Heart left ventricle (tissue), 13 donors: ENCODE results near the gene BCAN.

Experiments
- POLR2A ChIP-seq, 2 donors: fragments of 450-650 bp; IDR thresholded peaks; one replicate each; pipeline ENCODE4 v1.6.1; 2017; ENCODE audit warnings: antibody characterized with exemption in 2 of 2, mild to moderate bottlenecking in 2 of 2, moderate library complexity in 2 of 2
- TF ChIP-seq, protein P1 (sequence below), 12 donors: fragments of 200-600 bp; sonication (generic) in 4 of 12; IDR thresholded peaks; one replicate each; pipeline versions ENCODE4 v1.5.0 to v1.8.0; 2018 to 2022; ENCODE audit warnings: antibody characterized with exemption in 12 of 12, mild to moderate bottlenecking in 5 of 12
- donor health status: ischemic (EF 13 %, LVEDD 7.1; RV severe dilation, severe dysfunction).
- donor health status: DM: no; HTN: yes; CAD: no.
- donor health status: DM: no; HTN: no; CAD: no.
- donor health status: ischemic (EF 25% LVEDD 6.9; RV normal size, moderate dysfunction).
- donor health status: ischemic (EF 25% LVEDD 5.7; RV mildly dilated, moderate dysfunction).
- donor health status: ischemic (EF 35%, LVEDD 5.7; RV mildly dilated, moderate dysfunction).
- donor health status: nonischemic (EF 11% LVEDD 7.7; RV severe dilation, severe dysfunction).
- donor health status: DM: yes; HTN: yes; CAD: no.
- donor health status: PGD.
- donor health status: ischemic (EF 29% LVEDD 5.4; RV normal size, mild dysfunction).
- donor health status: nonischemic (EF 23%, LVEDD 6.1; RV moderate dilation, normal function).

DNA sequence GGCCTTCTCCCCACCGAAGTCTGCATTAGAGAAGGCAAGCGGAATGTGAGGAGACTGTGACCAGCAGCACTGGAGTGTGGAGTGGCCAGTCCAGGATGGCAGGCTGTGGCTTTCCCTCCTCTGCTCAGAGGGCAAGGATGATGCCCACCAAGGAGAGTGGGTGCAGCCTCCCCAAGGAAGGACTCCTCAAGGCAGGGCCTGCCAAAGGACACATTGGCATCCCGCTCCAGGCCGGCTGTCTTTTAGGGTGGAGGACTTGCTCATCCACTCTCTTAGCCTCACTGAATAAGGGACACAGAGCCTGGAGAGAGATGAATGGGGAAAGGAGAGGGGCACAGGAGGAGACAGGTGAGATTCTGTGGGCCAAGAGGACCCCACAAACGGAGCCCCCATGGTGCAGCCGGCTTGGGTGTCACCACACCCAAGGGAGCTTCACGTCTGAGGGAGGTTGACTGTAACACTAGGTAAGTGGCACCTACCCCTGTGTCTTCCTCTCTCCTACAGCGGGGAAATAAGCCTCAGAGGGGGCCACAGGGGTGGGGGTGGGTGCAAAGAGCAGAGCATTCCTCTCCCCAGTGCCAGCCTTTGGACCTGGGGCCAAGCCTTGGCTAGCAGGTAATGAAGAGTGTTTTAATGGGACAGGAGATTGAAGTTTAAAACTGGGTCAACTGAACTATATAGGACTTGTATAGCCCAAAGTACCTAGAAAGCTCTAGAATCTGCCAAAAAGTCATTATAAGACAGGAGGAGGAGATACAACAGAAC lies 39.5 kb downstream of the BCAN start:
- TF ChIP-seq, protein P1, sequence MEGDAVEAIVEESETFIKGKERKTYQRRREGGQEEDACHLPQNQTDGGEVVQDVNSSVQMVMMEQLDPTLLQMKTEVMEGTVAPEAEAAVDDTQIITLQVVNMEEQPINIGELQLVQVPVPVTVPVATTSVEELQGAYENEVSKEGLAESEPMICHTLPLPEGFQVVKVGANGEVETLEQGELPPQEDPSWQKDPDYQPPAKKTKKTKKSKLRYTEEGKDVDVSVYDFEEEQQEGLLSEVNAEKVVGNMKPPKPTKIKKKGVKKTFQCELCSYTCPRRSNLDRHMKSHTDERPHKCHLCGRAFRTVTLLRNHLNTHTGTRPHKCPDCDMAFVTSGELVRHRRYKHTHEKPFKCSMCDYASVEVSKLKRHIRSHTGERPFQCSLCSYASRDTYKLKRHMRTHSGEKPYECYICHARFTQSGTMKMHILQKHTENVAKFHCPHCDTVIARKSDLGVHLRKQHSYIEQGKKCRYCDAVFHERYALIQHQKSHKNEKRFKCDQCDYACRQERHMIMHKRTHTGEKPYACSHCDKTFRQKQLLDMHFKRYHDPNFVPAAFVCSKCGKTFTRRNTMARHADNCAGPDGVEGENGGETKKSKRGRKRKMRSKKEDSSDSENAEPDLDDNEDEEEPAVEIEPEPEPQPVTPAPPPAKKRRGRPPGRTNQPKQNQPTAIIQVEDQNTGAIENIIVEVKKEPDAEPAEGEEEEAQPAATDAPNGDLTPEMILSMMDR (IDR thresholded peaks at IDR 0.05): no peak
- no peak for TF ChIP-seq POLR2A (IDR thresholded peaks at IDR 0.05)
